Stimulated activated CD4-positive, alpha-beta T cell treated with anti-CD3 and anti-CD28 coated beads, TNF-alpha, amount 100 ng/mL, for 1 hour (primary cell): Measurements from ENCODE around the gene AAMP.
"Not testable (repeated sequence)": the region's sequence is repeated elsewhere in the genome, so short reads cannot be mapped to it uniquely, and the experiment has no call there.

Source experiments
- DNase-seq, 3 donors: peaks; one replicate each; pipeline ENCODE4 v3.0.0-alpha.2; 2020; ENCODE audit warnings: low read depth in 3 of 3, low spot score in 1 of 3

AAMP gene

DNA sequence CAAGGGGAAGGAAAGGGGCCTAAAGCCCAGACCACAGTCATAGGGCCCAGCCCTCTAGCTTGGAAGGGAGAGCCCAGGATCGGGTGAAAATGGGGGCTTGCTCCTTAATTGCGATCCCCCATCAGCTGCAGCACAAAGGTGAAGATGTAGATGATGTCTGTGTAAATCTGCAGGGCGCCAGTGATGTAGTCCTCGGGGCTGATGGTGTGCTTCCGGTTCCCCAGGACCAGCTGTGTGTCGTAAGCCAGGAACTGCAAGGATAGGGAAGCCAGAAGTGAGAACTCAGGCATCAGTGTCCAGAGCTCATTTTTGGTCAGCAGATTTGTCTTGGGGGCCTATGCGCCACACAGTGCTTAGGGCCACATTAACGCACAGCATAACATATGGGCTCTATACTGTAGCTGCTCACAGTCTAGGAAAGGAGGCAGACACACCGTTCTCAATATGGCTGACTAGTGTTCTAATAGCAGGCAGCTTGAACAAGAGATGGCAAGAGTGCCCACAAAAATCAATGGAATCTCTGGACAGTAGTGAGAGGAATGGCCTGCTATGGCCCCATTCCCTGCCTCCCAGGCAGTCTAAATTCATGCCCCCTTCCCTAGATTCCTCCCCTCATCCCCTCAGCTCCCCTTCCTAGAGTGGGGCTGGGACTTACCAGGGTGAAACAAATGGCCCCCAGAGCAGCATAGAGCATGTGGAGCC is 5.6 kb upstream of the AAMP start:
- DNase-seq = no peak

DNA sequence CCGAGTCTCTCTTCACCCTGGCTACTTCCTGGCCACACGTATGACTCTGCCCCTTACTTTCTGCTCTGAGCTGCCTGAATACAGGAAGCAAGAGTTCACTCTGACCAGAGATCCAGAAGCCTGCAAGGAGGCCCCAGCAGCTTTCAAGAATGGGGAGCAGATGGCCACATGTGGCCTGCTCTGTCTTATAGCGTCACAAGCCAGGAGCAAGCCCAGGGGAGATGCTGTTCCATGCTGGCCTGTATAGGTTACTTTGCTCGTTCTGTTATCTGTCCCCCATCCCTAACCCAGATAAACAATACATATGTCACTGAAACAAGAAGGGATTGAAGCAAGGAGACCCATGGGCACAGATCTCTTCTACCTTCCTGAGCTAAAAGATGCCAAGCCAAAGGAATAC is 4.6 kb upstream of the AAMP start:
- DNase-seq = no peak

DNA sequence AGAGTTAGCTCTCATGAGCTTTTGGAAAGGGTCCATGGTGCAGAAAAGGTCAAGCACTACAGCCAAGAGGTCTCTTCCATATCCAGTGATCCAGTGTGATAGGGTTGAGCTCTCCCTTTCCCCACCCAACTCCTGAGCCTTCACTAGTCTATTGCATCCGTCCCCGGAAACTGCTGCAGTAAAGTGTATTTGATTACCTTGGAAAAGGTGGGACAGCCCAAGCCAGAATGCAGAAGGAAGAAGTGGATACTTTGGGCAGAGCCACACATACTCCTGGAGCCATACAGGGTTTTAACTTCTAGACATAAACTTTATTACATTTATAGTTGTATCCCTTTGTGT is 3.9 kb upstream of the AAMP start:
- DNase-seq = no peak

DNA sequence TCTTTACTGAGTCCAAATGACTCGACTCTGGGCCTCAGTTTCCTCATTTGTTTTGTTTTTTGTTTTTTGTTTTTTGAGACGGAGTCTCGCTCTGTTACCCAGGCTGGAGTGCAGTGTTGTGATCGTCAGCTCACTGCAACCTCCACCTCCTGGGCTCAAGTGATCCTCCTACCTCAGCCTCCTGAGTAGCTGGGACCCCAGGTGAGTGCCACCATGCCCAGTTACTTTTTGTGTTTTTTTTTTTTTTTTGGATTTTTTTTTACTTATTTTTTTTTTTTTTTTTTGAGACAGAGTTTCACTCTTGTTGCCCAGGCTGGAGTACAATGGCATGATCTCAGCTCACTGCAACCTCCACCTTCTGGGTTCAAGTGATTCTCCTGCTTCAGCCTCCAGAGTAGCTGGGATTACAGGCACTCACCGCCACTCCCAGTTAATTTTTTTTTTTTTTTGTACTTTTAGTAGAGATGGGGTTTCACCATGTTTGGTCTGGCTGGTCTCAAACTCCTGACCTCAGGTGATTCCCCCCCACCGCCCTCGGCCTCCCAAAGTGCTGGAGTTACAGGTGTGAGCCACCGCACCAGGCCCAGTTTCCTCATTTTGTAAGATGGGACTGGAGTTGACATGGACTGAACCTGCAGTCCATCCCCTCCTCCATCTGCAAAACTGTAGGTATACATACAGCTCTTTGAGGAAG is 3.4 kb upstream of the AAMP start:
- DNase-seq = not testable (repeated sequence)

DNA sequence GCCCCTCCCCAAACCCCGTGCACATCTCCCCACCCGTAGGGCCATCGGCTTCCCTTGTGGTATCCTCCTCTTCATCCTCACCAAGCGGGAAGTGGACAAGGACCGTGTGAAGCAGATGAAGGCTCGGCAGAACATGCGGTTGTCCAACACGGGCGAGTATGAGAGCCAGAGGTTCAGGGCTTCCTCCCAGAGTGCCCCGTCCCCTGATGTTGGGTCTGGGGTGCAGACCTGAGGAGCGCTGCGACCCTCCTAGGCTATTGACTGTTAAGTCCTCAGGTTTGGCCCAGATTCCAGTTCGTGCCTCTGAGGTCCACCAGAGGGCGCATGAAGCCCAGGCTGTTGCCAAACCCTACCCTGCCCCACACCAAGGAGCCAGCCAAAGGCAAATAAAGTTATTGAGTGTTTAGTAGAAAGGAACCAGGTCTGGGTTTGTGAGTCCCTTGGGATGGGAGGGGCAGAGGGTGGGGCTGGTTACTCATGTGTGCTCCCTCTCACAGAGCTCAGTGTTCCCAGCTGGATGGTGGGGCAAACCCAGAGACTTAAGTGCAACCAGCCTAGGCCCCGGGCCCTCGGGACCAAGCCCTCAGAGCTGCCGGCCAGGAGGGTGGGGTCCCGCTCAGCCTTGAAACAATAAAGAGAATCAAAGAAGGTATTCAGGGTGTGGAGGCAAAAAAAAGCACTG is 2.7 kb upstream of the AAMP start:
- peak; percentile 52 to 68 (median 63) for DNase-seq

DNA sequence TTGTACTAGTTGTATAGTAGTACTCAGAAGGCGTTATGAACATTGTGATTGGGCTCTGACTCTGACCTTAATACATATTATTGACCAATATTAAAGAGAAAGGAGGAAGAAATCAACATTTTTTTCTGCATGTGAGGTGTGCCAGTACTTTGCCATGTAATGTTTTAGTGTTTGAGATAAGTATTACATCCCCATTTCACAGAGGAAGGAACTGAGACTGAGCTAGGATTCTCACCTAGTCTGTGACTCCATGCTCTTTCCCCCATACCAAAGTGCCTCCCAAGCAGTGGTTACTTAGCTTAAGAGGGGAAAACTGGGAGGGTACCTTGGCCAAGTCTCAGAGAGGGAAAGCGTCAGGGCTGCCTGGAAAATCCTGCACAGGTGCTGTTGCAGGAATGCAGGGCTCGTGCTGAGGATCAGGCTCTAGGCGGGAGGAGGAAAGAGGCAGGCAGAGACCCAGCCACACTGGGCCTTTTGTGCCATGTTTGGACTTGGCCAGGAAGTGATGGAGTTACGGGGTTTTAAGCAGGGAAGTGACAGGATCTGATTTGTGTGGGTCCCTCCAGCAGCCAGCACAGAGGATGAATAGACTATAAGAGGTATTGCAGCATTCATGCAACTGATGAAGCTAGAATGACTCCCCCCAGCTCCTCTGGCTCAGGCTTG is 2.1 kb upstream of the AAMP start:
- no peak for DNase-seq

DNA sequence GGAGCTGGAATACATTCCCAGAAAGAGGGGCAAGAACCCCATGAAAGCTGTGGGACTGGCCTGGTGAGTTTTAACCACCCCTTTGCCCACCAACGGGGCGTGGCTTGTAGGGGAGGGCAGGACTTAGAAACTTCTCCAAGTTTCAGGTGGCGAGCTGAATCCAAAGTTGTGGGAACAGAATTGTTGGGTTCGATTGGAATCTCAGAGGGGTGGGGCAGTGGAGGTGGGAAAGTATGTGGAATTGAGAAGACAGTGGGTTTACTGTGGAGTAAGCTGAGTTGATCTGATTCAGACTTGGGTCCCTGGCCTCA is 1.5 kb upstream of the AAMP start:
- no peak for DNase-seq

DNA sequence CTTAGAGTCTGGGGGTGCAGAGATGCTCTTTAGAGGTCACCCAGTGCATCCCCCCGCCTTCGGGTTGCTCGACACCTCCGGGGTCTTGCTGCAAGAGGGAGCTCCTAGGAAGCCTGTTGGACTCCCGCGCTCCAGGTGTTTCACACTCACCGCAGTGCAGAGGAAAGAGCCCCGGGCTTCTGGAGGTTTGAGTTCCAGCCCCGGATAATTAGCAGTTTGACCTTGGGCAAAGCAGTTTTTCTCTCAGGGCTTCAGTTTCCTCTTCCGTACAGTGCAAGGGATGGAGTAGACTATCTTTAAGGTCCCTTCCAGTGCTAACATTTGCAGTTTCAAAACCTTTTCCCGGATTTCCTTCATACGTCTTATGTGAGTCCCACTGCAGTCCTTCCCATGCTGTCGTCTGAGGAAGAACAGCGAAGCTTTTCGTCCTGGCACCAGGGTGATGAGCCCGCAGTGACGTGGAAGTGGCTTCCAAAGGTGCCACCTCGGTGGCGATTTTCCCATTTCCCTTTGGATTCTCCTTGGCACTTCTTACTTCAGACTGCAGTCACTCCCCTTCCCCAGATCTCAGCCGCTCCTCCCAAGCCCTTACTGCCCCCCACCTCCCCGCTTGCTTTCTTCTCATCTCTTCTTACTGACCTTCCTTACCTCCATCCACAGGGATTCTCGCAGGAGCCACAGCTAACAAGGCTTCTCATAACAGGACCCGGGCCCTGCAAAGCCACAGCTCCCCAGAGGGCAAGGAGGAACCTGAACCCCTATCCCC is 967 bp upstream of the AAMP start:
- DNase-seq = no peak

DNA sequence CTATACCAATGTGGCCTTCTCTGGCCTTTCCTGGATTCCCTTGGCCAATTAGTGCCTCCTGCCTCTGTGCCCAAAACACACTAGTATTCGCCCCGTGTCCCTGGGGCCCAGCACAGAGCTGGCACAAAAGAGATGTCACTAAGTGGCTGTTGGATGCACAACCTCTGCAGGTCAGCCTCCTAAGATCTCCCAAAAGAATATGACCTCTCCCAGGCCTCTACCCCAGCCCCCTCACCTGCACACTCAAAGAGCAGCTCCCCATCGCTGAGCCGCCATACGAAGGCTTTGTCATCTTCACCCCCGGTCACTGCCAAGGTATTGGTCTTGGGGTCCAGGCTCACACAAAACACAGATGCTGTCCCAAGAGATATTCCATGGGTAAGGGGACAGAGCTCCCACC is 2.7 kb downstream of the AAMP start:
- DNase-seq = no peak

DNA sequence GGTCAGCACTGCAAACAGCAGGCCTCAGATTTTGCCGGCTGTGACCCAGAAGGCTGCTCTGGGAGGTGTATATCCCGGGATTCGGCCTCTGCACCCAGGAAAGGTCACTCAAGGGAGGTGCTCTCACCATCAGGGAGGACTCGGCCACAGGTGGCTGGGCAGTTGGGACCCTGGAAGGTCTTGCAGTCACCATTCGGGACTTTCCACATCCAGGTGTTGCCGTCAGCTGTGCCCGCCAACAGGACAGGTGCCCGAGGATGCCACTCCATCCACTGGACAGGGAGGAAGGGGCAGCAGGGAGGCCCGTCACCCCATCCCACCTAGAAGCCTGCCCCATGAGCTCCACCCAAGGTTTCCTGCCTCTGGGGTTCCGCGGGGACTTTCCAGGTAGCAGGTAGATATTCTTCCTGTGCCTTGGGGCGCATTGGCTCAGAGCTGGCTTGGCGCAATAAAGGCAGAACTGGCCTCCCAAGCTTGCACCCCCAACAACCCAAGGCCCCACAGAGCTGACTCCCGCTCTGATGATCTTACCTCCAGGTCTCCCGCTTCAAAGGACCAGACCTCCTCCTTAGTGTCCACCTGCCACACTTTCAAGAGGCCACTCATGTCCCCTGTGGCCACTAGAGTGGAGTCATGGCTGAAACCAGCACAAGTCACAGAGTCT is 3.5 kb downstream of the AAMP start:
- no peak for DNase-seq

DNA sequence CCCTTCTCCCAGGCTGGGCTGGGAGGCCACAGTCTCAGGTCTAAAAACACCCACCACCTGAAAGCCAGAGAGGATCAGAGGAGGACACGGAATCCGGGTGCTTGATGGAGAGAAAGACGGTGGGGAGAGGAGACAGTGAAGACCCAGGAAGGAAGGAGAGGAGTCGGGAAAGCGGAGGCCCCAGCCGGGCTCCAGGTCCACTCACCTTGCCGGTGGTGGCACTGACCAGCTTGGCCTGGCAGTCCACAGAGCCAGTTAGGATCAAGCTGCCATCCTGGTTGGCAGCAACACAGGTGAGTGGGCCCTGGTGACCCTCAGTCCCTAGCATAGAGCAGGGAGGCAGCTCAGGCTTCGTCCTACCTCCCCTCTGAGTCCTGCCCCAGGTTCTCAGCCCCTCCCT is 4.3 kb downstream of the AAMP start:
- DNase-seq = no peak

DNA sequence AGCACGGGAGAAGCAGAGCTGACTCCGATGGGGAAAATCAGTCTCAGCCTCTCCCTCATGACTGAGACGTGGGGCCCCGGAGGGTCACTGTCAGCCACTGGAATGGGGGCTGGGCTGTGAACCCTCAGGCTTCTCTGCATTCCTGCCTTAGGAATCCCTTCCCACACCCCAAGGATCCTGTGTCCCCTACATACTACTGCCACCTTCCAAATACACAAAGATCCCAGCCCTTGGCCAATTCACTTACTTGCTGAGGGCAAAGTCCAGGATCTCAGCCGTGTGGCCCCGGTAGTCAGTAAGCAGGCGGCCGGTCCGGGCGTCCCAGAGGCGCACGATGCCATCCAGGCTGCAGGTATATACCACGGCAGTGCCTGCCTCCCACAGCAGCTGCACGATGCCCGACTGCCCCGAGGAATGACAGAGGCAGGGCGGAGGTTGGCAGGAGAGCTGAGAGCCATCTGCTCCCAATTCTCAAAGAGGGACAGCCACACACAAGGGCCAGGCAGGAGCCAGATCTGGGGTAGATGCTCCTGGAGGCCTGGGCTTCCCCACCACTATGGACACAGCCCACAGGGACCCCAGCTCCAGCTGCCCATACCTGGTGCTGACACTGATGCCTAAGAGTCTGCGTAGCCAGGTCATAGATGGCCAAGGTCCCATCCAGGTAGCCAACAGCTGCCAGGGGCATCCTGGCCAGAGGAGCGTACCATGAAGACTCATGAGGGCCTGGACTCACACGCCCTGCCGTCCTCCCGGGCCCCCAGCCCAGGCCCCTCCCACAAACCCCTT is 5.0 kb downstream of the AAMP start:
- no peak for DNase-seq

DNA sequence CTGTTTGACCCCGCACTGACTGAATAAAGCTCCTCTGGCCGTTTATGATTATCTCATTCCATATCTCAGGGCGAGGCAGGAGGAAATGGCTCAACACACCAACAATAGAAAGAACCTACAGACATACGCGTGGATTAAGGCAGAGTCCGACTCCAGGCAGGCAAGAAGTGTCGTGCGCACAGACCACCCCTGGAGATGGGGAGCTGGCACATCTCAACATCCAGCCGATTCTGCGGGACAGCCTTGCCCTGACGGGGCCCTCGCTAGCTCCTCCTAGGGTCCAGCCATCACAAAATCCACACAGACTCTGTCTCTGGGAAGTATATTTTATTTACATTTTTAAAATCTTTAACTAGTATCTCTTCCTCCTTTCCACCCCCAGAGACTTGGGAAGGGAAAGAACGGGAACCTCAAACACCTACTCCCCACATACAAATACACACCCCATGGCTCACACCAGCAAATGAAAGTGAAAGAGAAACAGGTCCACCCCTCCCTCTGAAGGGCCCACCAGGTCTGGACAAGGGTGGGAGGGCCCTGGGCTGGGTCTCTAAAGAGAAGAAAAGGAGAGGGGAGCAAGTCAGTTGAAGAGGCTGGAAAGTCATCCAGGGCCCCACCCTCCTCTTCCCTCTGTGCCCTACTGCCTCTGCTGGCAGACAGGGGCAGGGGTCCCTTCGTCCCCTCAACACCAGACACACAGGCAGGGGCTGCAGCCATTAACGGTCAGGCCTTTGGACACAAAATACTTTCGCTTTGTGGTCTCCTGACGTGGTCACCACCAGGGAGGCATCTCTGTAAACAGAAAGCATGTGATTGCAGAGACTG is 5.9 kb downstream of the AAMP start:
- DNase-seq = no peak

DNA sequence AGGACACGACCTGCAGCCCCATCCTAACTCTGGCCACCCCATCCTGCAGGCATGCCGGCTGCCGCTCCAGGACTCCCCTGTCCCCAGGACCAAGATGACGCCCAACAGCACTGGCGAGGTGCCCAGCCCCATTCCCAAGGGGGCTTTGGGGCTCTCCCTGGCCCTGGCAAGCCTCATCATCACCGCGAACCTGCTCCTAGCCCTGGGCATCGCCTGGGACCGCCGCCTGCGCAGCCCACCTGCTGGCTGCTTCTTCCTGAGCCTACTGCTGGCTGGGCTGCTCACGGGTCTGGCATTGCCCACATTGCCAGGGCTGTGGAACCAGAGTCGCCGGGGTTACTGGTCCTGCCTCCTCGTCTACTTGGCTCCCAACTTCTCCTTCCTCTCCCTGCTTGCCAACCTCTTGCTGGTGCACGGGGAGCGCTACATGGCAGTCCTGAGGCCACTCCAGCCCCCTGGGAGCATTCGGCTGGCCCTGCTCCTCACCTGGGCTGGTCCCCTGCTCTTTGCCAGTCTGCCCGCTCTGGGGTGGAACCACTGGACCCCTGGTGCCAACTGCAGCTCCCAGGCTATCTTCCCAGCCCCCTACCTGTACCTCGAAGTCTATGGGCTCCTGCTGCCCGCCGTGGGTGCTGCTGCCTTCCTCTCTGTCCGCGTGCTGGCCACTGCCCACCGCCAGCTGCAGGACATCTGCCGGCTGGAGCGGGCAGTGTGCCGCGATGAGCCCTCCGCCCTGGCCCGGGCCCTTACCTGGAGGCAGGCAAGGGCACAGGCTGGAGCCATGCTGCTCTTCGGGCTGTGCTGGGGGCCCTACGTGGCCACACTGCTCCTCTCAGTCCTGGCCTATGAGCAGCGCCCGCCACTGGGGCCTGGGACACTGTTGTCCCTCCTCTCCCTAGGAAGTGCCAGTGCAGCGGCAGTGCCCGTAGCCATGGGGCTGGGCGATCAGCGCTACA is 7.0 kb downstream of the AAMP start:
- no peak for DNase-seq

DNA sequence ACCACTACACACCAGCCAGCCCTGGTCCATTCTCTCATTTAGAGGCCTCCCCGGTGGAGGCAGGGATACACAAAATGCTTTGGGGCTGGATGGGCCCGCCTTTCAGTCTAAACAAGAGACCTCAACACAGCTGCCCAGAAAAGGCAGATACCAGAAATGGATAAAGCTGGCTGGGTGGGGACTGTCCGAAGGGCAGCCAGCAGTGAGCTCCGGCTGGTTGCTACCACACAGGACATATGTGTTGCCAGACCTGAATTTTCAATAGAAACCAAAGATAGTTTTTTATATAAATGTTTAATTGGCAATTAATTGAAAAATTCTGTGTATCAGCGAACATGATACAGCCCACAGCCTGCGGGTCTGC is 7.7 kb downstream of the AAMP start:
- DNase-seq = no peak

DNA sequence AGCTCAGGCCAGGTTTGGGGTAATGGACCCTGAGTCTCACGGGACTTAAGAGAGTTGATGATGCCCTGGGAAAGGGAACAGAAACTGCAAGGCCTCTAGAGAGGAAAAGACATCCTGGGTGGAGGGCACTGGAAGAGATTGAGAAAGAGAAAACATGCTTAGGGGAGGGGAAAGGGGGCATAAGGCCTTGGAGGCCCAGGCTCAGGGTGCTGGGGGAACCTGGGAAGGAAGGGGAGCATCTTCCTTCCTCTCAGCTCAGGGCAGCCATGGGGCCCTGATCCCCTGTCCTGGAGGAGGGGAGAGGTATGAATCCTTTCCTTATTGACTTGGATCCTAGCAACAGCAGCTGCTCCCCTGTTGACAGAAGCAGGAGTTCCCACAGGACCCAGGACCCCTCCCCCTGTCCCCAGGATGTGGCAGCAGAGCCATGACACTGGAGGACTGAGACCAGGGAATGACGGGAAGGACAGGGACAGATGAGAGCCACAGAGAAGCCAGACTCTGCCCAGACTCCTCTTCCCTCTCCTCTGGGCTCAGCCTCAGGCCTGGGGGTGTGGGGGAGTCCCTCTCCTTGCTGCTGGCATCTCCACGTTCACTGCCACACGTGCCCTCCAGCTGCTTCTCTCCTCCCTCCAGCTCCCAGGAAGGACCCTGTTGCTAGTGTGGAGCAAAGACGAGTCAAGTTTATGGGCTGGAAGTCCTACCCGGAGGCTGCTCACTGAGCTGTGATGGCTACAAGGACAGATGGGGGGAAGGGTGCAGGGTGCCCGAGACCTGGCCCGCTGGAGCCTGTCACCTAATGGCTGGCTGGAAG is 8.3 kb downstream of the AAMP start:
- DNase-seq = no peak

DNA sequence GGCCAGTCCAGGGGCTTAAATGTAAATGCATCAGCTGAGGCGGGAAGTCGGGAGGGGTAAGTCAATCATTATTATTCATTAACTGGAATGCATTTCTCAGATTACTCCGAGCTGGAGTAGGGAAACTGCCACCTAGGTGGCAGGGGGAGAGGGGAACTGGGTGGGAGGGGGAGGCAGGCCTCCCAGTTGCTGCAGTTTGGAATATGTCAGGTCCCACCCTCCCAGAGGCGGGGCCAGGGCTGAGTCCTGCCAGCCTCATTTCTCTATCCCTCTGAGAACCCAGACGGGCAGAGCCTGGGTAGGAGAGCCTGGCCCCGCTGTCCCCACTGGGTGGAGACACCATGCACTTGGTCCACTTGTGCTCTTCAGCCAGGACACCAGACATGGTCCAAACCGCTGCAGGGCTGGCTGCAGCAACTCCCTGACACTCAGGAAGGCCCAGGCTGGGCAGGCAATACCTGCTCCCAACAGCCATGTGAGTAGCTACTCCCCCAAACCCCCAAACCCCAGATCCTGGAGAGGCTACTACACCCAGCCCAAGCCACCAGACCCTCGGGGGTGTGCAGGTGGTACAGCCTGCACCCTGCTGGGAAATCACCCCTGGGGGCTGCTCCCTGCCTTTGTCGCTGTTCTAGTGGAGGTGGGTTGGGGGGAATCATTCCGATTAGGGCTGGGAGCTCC is 9.1 kb downstream of the AAMP start, which contains the start of gene GPBAR1:
GPBAR1 (plus strand) TSS at position 274 of the 681 bp plus-strand sequence. CDS start 1,710 bp downstream, outside the sequence.
- no peak for DNase-seq
